Astrocyte (in vitro differentiated cells and primary cell): ENCODE data around the gene NAALADL2.

ENCODE experiments used
- EZH2 ChIP-seq: IDR thresholded peaks from 2 replicates; pipeline ENCODE4 v1.6.1; 2012; ENCODE audit warnings: mild to moderate bottlenecking, low read length, inconsistent platforms; ENCODE audit not compliant: insufficient read depth
- TF ChIP-seq, protein P1 (sequence below): IDR thresholded peaks from 2 replicates; pipeline ENCODE4 v1.5.1; 2011; ENCODE audit warnings: low read depth, mild to moderate bottlenecking, inconsistent platforms, low read length, moderate library complexity; ENCODE audit not compliant: insufficient read depth

DNA sequence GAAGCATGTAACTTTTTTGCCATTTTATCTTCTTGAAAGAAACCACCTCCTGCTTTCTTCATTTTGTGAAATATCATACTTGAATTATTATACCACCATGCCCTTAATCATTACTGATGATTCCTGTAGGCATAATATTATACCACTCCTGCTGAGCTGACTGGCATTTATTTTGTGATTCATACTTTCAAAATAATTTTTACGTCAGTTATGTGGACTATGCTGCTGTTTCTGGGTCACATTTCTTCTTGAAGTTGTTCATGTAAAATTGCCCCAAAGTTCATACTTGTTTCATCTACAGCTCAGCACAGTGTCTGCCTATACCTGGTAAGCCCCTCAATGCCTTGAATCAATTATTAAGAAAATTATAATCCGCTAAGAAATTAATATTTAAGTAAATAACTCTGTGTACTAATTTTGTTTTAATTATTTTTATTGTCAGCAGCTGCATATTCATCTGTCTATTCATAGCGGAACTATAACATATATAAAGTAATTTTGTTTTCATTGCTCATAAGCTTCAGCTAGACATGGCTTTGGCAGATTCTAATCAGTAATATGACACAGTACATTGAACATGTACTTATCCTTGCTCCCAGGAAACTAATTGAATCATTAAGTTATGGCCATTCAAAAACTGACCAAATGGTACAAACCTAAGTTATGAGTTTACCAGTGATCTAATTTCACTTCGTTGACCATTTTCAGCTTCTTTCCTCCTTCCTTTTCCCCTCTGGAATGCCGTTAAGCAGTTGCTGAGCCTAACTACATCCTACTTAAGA, 160.0 kb downstream of the NAALADL2 start:
- no peak for TF ChIP-seq EZH2
- TF ChIP-seq, protein P1, sequence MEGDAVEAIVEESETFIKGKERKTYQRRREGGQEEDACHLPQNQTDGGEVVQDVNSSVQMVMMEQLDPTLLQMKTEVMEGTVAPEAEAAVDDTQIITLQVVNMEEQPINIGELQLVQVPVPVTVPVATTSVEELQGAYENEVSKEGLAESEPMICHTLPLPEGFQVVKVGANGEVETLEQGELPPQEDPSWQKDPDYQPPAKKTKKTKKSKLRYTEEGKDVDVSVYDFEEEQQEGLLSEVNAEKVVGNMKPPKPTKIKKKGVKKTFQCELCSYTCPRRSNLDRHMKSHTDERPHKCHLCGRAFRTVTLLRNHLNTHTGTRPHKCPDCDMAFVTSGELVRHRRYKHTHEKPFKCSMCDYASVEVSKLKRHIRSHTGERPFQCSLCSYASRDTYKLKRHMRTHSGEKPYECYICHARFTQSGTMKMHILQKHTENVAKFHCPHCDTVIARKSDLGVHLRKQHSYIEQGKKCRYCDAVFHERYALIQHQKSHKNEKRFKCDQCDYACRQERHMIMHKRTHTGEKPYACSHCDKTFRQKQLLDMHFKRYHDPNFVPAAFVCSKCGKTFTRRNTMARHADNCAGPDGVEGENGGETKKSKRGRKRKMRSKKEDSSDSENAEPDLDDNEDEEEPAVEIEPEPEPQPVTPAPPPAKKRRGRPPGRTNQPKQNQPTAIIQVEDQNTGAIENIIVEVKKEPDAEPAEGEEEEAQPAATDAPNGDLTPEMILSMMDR, result no peak
